MG63 (cell line): ENCODE data around the gene PTPN3. TPM values are rescaled to one million over a fixed set of nuclear protein-coding genes. Genes with fewer than 3 reads are reported as not detected.

ENCODE experiments used
- DNase-seq: peaks from one replicate; pipeline ENCODE4 v3.0.0-alpha.2; 2020
- H3K27me3 ChIP-seq: fragments of 250-450 bp; sonication (Bioruptor Pico); 2 replicates; pipeline ENCODE4 v1.5.1; 2020; ENCODE audit warnings: mild to moderate bottlenecking, moderate library complexity
- H3K36me3 ChIP-seq: fragments of 250-450 bp; sonication (Bioruptor Pico); 2 replicates; pipeline ENCODE4 v1.5.1; 2020; ENCODE audit warnings: mild to moderate bottlenecking, moderate library complexity
- H3K4me3 ChIP-seq: fragments of 250-450 bp; sonication (Bioruptor Pico); 2 replicates; pipeline ENCODE4 v1.5.1; 2020; ENCODE audit warnings: mild to moderate bottlenecking, moderate library complexity
- H3K9me3 ChIP-seq: fragments of 250-450 bp; sonication (Bioruptor Pico); 2 replicates; pipeline ENCODE4 v1.5.1; 2020; ENCODE audit warnings: mild to moderate bottlenecking, moderate library complexity
- total RNA-seq: library from RNA; depleted of rRNA; stranded (reverse); fragments of >200 nt; shearing (Covaris generic); gene quantifications from 2 replicates; pipeline ENCODE4 v1.2.3, GENCODE V29; 2014; ENCODE audit warnings: low replicate concordance

The PTPN3 gene
- total RNA-seq, 1 experiment from 2014 or later = 1.7 TPM

- no peaks in the 10 kb centered on the region for H3K27me3 ChIP-seq
- no peaks in the 10 kb centered on the region for H3K36me3 ChIP-seq
- H3K4me3 ChIP-seq = no peak overlapping the region
- H3K9me3 ChIP-seq = no peaks in the 10 kb centered on the region
- no peak for DNase-seq
Observed at GRCh38 chr9:109488791-109489492, 9.2 kb downstream of the PTPN3 start.

- Histone ChIP-seq H3K27me3 (no peaks in the 10 kb centered on the region), H3K9me3 (no peaks in the 10 kb centered on the region), H3K4me3 (no peak overlapping the region), H3K36me3 (no peaks in the 10 kb centered on the region)
- no peak for DNase-seq
Observed at GRCh38 chr9:109488351-109488750, 9.8 kb downstream of the PTPN3 start.

GRCh38 chr9:109487247-109487646 lies 10.9 kb downstream of the PTPN3 start:
- no peak overlapping the region for H3K4me3 ChIP-seq
- no peaks in the 10 kb centered on the region for H3K9me3 ChIP-seq
- DNase-seq = no peak
- H3K27me3 ChIP-seq = no peaks in the 10 kb centered on the region
- no peaks in the 10 kb centered on the region for H3K36me3 ChIP-seq

GRCh38 chr9:109483744-109484429 lies 14.2 kb downstream of the PTPN3 start:
- DNase-seq = no peak
- Histone ChIP-seq H3K4me3 (no peak overlapping the region), H3K36me3 (no peaks in the 10 kb centered on the region), H3K9me3 (no peaks in the 10 kb centered on the region), H3K27me3 (no peaks in the 10 kb centered on the region)

DNA sequence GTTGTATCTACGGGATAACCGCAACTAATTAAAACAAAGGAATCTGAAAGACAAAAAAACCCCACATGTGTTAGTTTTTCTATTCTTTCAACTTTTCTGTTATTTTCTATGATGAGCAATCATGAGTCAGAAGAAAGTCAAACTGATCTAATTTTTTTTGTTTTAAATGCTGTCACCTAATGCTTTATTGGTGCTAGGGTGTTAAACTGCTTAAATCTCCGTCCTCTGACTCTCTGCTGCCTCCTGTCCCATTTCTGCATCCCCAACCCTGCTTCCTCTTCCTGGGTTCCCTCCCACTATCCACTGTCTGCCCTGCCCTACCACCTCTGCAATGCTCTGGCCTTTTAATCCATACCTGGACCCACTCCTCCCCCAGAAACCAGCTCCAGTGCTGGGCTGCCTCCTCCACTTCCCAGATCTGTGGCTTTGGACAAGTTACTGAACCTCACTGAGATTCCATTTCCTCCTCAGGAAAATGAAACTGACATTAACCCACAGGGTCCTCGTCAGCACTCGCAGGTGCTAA lies 15.7 kb downstream of the PTPN3 start:
- H3K4me3 ChIP-seq = no peak overlapping the region
- DNase-seq = no peak
- no peaks in the 10 kb centered on the region for H3K27me3 ChIP-seq
- no peaks in the 10 kb centered on the region for H3K36me3 ChIP-seq
- H3K9me3 ChIP-seq = no peaks in the 10 kb centered on the region

DNA sequence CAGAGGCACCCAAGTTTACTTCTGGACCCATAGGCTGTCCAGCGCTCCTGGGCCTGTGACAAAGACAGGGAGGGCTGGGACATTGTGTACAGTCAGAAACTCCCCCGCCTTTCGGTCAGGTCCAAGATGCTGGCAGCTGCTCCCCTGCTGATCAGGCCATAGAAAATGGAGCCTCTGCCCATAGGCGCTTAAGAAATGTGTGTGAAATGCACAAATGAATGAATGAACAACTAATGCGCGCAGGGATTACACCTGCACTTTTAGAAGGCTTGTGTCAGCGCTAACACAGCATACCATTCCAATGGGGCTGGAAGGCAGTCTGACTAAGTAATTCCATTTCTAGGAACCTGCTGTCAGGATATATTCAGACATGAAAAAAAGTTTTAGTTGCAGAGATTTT lies 16.3 kb downstream of the PTPN3 start:
- Histone ChIP-seq H3K36me3 (no peaks in the 10 kb centered on the region), H3K9me3 (no peaks in the 10 kb centered on the region), H3K27me3 (no peaks in the 10 kb centered on the region), H3K4me3 (no peak overlapping the region)
- DNase-seq = no peak

DNA sequence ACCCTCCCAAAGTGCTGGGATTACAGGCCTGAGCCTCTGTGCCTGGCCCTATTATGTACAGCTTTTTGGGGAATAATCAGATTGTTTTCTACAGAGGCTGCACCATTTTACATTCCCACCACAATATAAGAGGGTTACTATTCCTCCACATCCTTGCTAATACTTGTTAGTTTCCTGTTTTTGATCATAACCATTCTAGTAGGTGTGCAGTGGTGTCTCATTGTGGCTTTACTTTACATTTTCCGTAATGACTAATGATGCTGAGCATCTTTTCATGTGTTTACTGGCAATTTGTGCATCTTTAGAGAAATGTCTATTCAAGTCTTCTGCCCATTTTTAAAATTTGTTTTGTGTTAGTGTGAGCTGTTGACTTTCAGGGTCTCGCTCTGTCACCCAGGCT lies 18.3 kb downstream of the PTPN3 start:
- DNase-seq = no peak
- H3K4me3 ChIP-seq = no peak overlapping the region
- H3K27me3 ChIP-seq = no peaks in the 10 kb centered on the region
- H3K36me3 ChIP-seq = no peaks in the 10 kb centered on the region
- H3K9me3 ChIP-seq = no peaks in the 10 kb centered on the region

DNA sequence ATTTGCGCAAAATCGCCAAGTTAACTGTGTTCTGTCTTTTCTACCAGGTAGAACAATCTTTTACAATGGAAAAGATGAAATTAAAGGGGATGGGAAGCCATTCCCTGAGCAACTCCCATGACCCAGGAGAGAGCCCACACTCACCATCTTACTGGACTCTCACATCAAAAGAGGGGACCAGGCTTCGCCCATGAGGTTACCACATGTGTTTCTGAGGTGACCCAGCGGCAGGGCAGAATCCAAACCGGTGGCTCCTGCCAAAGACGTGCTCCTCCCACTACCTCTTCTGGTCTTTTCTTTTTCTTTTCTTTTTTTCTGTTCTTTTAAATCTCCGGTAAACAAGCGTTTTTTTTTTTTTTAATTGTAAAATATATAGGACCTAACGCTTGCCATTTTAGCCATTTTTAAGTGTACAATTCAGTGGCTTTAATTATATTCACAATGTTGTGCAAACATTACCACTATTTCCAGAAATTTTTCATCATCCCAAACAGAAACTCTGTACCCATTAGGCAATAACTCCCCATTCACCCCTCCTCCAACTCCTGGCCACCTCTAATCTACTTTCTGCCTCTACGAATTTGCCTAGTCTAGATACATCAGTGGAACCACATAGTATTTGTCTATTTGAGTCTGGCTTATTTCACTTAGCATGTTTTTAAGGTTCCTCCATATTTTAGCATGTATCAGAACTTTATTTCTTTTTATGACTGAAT lies 19.3 kb downstream of the PTPN3 start:
- no peak for DNase-seq
- Histone ChIP-seq H3K36me3 (no peaks in the 10 kb centered on the region), H3K27me3 (no peaks in the 10 kb centered on the region), H3K4me3 (no peak overlapping the region), H3K9me3 (no peaks in the 10 kb centered on the region)

DNA sequence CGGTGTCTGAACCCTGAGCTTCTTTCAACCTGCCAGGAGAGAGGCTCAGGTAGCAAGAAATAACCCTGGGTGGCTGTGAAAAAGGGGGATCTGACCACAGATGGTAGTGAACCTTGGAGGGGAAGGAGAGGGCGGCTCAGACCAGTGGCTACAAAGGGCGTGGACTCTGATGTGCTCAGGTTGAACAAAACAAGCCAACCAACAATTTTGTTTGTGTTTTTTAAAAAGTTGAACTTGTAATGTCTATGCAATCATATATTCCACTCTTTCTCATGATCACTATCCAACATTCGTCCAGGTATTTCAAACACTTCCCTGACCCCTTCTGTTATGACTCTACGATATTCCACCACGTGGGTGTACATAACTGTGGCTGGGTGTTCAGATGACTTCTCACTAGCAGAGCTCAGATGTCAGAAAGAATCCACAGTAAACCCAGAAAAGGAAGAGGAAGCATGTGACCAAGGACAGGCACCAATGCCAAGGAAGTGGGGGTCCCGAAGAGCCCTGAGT lies 20.0 kb downstream of the PTPN3 start:
- Histone ChIP-seq H3K9me3 (no peaks in the 10 kb centered on the region), H3K4me3 (no peak overlapping the region), H3K27me3 (no peaks in the 10 kb centered on the region), H3K36me3 (no peaks in the 10 kb centered on the region)
- DNase-seq = no peak

DNA sequence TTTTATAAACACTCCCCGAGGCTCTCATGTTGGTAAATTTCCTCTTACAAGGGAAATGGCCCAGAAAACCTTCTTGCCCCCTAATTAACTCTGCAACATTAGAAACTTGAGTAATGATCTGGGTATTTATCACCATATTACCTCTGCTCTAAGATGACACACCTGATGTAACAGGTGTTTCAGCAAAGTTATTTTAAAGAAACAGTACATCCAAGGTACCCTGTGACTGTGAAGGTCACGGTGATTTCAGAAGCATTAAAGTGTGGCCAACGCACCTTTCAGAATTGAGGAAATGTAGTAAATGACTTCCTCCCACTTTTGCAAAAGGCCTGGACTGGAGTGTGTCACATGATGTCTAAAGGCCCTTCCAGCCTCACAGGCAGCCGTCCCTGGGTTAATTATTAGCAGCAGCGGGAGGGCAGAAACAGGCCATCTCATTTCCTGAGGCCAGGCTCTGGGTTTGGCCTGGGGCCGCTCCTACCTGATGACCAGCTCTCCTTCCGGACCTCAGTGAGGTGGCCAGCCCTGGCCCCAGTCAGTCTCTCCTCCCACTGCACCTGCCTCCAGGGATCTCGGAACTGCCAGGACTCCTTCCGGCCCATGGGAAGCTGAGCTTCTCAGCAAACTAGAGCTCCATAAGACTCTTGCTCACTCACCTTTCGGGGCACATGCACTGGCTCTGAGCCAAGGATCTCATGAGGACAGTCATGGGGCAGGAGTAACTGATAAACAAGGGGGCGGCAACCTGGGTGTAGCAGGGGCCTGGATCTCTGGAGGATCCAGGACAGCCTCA lies 20.7 kb downstream of the PTPN3 start:
- no peak overlapping the region for H3K4me3 ChIP-seq
- no peak for DNase-seq
- H3K27me3 ChIP-seq = no peaks in the 10 kb centered on the region
- H3K36me3 ChIP-seq = no peaks in the 10 kb centered on the region
- no peaks in the 10 kb centered on the region for H3K9me3 ChIP-seq

DNA sequence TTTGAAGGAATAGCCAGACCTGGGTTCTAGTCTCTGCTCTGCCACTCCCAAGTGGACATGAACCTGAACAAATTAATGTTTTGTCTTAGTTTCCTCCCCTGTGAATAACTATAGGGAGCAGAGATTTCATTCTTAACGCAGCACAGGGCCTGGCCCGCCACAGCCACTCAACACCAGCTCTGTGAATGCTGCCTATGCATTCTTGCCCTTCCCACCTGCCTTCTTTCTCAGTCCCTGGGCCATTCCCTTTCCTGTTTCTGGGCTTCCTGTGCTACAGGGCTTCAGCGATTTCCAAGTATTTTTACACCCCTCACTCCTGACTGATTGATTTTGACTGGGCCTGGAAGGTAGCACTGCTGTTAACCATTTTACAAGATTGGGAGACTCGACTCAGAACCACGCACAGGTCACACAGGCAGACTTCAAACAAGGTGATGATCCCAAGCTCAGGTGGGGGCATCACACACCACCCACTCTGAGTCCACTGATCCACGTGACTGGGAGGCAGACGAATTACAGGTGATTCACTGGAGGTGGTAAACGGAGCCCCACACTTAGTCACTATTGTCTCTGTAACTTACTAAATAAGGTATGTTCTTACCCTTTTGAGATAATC lies 21.4 kb downstream of the PTPN3 start:
- H3K27me3 ChIP-seq = no peaks in the 10 kb centered on the region
- H3K4me3 ChIP-seq = no peak overlapping the region
- H3K9me3 ChIP-seq = no peaks in the 10 kb centered on the region
- DNase-seq = no peak
- no peaks in the 10 kb centered on the region for H3K36me3 ChIP-seq

GRCh38 chr9:109475526-109475925 lies 22.6 kb downstream of the PTPN3 start:
- Histone ChIP-seq H3K36me3 (no peaks in the 10 kb centered on the region), H3K4me3 (no peak overlapping the region), H3K27me3 (no peaks in the 10 kb centered on the region), H3K9me3 (no peaks in the 10 kb centered on the region)
- DNase-seq = no peak

DNA sequence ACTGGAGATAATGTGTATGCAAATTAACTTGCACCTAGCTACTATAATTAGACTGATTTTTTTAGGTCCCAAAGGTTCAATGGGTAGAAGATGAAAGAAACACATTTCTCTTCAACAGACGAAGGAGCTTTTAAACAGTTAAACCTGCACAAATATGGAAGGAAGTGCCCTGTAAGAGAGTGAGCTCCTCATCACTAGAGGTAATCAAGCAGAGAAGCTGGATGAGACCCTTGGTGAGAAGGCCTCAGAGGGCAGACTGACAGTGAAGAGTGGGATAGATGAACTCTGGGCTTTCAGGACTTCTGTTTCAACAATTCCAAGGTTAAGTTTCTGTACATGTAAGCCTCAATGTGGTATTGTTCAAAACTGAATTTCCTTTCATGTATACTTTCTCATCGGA lies 23.2 kb downstream of the PTPN3 start:
- no peaks in the 10 kb centered on the region for H3K9me3 ChIP-seq

DNA sequence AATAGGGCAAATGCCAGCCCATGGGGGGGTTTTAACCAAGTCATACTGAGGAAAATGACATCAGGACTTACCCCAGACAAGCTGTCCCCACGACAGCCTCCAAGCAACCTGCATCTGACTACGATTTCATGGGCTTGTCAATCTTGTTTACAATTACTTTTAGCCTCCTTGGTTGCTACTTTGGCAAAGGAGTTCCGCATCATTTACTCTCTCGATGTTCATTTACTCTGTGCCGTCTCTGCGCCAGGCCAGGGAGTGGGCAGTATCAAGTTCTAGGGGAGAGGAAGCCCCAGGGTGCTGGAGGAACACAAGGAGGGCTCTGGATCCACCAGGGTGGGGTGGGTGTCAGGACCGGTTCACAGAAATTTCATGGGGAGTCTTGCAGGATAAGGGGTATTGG lies 23.9 kb downstream of the PTPN3 start:
- Histone ChIP-seq H3K36me3 (no peaks in the 10 kb centered on the region), H3K27me3 (no peaks in the 10 kb centered on the region), H3K4me3 (no peak overlapping the region), H3K9me3 (no peaks in the 10 kb centered on the region)
- DNase-seq = no peak

More for the DNA sequence above, 23.2 kb downstream of the PTPN3 start:
- Histone ChIP-seq H3K4me3 (no peak overlapping the region), H3K27me3 (no peaks in the 10 kb centered on the region), H3K36me3 (no peaks in the 10 kb centered on the region)
- DNase-seq = no peak

DNA sequence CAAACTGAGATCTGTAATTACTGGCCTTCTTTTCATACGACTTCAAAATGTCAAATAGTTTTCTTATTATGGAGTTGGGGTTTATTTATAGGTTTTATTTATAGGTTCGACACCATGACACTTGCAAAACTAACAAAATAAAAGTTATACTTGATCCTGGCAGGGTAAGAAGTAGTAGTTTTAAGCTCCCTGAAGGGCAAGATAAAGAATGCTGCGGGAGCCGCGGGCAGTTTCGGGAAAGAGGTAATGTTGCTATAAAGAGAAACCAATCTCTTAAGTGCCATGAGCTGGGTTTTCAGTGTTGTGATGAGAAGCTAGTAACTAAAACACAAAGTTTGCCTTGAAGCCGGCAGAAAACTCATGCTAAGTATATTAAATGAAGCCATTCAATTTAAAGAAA lies 24.8 kb downstream of the PTPN3 start:
- H3K9me3 ChIP-seq = no peaks in the 10 kb centered on the region
- no peaks in the 10 kb centered on the region for H3K36me3 ChIP-seq
- H3K4me3 ChIP-seq = no peak overlapping the region
- H3K27me3 ChIP-seq = no peaks in the 10 kb centered on the region
- no peak for DNase-seq
